Measurements from ENCODE around the gene ACTR1A. TPM values are rescaled to one million over a fixed set of nuclear protein-coding genes. Genes with fewer than 3 reads are reported as not detected.
"Not testable (repeated sequence)": the region's sequence is repeated elsewhere in the genome, so short reads cannot be mapped to it uniquely, and the experiment has no call there.

Gene ACTR1A
- polyA plus RNA-seq, 1 donor, result 81.0 TPM

DNA sequence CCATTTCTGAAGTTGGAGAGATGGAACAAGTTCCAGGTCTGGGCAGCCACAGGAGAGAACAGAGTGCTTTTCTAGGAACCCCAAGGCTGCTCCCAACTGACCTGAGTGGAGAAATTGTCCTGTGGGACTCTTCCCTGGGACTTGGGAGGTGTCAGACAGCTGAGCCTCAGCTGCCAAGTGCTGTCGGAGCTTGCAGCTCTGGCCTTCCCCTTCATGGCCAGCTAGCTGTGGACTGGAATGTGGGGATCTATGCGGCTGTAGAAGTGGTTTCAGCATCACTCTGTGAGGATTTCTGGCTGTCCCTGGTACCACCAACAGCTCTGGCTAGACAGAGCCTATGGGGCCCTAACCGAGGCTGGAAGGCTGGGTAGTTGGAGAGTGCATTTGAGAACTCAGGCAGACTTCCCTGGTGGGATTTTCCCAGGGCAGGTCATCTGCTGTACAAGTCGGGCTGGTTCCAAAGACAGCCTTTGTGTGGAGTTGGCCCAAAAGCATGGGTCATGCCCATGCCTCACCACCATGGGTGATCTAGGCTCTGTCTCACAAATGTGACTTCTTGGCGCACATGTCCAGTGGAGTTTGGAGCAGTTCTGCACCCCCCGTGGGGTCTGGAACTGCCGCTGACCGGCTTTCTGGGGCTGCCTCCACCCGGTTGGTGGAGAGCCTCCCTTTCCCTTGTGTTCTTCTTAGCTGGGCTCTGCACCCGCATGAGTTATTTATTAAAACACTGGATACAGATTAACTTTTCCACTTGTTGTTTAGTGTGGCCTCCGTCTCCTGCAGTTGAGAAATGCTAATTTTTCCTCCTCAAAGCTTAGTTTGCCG is 12.2 kb upstream of the ACTR1A start:
- DNase-seq, result no peak

DNA sequence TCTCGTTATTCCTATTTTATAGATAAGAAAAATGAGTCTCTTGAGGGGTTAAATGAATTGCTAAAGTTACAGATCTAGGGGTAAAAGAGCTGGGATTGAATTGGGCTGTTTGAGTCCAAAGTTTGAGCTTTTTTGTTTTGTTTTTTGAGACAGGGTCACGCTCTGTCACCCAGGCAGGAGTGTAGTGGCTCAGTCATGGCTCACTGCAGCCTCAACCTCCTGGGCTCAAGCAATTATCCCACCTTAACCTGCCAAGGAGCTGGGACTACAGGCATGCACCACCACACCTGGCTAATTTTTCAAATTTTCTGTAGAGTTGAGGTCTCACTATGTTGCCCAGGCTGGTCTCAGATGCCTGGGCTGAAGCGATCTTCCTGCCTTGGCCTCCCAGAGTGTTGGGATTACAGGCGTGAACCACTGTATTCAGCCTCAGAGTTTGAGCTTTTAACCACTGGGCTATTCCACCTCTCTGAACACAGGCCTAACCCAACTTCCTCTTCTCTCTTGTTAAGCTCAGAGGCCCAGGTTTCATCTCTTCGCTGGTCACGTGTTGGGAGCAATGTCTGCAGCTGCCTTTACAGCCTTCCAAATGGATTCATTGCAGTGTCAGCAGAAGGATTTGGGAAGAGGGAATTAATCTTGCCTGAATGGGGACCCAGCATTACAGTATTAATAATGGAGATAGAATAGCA is 9.2 kb upstream of the ACTR1A start:
- DNase-seq, result peak; percentile 51

DNA sequence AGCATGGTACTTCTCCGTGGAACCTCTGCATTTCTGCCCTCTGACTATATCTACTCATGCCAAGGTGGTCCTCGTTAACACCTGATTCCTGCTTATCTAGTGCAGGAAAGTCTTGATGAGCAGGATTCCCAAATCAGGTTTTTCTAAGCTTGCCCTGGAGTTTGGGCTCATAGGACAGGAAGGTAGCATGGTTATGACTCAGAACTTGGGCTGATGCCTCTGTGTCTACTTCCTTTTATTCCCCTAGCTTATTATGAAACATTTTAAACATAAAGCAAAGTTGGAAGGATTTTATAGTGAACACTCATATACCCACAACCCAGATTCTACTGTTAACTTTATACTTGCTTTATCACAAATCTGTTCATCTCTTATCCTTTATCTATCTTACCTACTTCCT is 6.9 kb upstream of the ACTR1A start:
- DNase-seq, result no peak

DNA sequence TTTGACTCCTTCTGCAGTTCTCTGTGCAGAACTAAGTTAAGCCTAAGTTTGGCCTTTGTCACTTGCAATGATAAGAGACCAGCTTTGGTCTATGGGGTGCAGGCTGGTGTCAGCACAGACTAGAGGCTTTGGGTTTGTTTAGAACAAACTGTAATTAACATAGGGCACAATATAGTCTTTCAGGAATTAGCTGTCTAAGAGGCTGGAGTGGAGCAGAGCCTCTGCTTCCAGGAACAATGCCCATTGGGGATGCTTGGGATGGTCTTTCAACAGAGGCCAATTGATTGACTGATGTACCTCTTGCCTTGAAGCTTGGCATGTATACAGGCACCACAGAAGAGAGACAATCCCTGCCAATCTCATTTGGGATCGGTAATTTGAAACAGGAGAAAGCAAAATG is 6.0 kb upstream of the ACTR1A start:
- DNase-seq, result no peak

DNA sequence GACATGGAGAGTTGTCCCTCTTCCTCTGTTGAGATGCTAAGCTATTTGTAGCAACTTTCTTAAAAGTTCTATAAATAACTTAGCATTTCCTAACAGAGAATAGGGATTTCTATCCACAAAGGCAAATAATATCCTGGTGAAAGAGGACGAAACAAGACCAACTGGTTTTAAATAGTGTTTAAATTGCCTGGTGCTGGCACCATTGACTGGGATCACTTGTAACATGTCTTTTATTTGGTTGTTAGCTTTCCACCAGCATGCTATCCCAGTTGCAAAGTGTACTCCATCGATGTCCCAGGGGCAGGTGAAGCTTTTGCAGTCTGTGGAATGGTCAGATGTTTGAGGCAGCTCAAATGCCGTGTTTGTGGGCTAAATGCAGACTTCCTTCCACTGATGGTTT is 5.0 kb upstream of the ACTR1A start:
- no peak for DNase-seq

- no peak for DNase-seq
Observed at GRCh38 chr10:102505462-102506115, 3.1 kb upstream of the ACTR1A start.

- no peak for DNase-seq
Observed at GRCh38 chr10:102504976-102505300, 2.4 kb upstream of the ACTR1A start.

GRCh38 chr10:102504179-102504975 is 1.9 kb upstream of the ACTR1A start:
- DNase-seq, result peak; percentile 38

GRCh38 chr10:102503264-102504178 is 1.0 kb upstream of the ACTR1A start, which contains the start of gene SUFU:
TSS of gene SUFU (plus strand) at chr10:102503972. CDS start at chr10:102504153, 181 bp downstream.
- DNase-seq, result peak; percentile 97

DNA sequence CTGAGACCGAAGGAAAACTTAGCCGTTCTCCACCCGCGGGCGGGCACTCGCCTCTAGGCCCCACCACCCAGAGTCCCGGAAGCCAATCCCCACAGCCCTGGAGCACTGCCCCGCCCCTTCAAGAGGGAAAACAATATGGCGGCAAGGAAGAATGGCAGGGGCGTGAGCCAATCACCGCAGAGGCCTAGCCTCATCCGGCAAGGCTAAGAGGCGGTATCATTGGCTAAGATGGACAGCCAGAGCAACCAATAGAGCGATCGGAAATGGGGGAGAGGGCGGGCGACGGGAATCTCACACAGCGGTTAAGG is 529 bp downstream of the ACTR1A start:
- peak; percentile 98 for DNase-seq

DNA sequence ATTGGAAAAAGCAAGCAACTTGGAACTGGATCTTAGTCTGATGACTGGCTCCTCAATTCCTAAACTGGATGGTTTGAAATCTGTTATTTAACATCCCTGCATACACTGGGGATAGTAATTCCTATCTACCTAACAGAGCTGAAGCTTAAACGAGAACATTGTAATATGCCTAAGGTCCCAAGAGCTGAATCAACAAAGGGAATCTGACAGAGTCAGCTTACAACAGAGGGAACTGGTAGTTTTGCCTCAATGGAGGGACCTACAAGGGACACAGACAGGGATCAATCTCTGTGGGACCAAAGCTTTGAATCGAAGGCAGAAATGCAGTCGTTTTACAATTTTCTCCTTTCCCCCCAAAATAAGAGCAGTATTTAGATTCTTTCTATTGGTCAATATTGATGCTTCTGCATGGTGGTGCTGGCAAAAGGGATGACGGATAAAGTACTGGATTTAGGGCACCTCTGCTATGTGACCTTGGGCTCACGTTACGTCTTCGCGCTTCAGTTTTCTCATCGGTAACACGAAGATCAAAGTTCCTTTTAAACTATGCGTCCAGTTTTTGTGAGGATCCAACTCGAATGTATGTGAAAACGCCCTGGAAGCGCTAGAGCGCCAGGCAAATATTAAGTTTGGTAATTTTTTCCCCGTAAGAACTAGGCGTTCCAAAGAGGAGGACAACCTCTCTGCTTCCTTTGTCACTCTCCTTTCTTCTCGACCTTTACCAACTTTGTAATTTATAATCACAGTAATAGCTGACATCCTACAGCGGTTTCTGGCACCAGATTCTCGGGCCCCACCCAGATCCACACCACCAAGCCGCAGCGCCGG is 1.1 kb downstream of the ACTR1A start:
- DNase-seq, result no peak

DNA sequence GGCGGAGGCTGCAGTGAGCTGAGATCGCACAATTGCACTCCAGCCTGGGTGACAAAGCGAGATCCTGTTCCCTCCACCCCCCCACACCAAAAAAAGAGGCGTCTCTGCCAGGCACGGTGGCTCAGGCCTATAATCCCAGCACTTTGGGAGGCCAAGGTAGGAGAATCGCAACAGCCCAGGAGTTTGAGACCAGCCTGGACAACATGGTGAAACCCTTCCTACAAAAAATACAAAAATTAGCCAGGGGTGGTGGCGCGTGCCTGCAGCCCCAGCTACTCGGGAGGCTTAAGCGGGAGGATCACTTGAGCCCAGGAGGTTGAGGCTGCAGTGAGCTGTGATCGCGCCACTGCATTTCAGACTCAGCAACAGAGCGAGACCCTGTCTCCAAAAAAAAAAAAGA is 1.8 kb downstream of the ACTR1A start:
- DNase-seq, result not testable (repeated sequence)

GRCh38 chr10:102499356-102499755 is 3.2 kb downstream of the ACTR1A start:
- DNase-seq, result no peak

- DNase-seq, result no peak
Observed at GRCh38 chr10:102497545-102497944, 5.0 kb downstream of the ACTR1A start.

DNA sequence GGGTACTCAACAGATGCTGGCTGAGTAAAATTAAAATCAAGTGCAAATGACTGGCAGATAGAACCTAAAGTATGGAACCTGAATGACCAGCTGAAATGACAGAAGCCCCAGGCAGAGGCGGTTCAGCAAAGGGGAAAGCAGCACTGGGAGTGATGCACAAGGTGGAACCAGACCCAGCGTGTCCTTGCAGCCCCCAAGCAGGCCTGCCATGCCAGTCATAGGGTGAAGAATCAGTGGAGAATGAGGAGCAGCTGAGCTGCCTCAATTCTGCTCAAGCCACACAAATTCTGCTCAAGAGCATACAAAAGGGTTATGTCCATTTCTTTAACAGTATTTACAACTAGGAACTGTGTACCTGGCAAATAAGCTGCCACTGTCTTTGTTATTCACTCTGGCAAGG is 8.7 kb downstream of the ACTR1A start:
- DNase-seq, result no peak

- no peak for DNase-seq
Observed at GRCh38 chr10:102492983-102493382, 9.5 kb downstream of the ACTR1A start.

DNA sequence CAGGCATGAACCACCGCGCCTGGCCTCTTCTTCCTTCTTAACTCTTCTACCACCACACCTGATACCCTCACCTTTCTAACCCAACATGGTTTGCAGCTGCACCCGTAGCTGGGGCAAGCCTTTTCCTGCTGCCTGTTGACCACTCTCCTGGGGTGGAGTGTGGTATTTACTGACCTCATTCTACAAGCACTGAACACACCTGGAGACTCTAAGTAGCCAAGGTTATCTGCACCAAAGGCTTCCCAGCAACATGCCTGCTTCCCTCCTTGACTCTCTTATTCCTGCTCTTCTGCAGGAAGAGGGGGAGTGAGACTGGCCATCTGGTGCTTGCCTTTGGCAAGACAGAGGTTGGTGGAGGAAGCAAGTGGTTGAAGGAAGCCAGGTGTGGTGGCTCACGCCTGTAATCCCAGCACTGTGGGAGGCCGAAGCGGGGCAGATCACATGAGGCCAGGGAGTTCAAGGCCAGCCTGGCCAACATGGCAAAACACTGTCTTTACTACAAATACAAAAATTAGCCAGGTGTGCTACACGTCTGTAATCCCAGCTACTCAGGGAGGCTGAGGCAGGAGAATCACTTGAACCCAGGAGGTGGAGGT is 10.1 kb downstream of the ACTR1A start:
- DNase-seq, result no peak

GRCh38 chr10:102491136-102491535 is 11.4 kb downstream of the ACTR1A start:
- no peak for DNase-seq

DNA sequence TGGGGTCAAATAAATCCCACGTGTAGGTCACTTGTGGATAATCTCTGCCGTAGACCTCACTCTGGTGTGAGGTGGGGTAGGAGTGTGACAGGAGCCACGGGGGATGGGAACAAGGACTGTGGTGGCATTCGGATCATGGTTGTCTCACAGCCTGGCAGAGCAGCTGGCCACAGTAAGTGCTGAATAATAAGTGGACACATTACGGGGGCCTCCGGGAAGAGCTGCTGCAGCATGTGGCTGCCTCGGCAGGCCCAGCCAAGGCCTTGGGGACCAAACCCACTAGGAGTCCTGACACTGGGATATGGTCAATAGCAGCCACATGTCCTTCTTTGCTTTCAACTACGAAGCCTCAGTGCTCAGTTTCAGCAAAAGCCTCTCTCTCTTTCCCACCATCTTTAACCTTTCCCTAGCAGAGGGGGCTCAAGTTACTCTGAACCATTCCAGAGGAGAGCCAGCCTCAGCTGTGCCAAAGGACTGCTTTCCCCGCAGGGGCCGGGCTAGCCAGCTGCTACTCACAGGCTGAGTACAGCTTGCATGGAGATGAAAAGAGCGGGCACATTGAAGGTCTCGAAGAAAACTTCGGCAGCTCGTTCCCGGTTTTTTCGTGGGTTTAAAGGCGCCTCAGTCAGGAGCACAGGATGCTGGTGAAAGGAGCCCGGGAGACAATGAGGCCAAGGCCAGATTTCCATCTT is 17.3 kb downstream of the ACTR1A start:
- DNase-seq, result no peak

GRCh38 chr10:102484021-102484420 is 18.5 kb downstream of the ACTR1A start:
- DNase-seq, result no peak
